Stimulated activated CD4-positive, alpha-beta T cell treated with anti-CD3 and anti-CD28 coated beads, TNF-alpha, amount 100 ng/mL, for 48 hours (primary cell): Measurements from ENCODE around the gene GGA1.
A peak's percentile ranks its signal among the peaks of the same experiment; 100 is the strongest.
"Not testable (repeated sequence)": the region's sequence is repeated elsewhere in the genome, so short reads cannot be mapped to it uniquely, and the experiment has no call there.

ENCODE experiments used
- DNase-seq, 3 donors: peaks; one replicate each; pipeline ENCODE4 v3.0.0-alpha.2; 2020; ENCODE audit warnings: low read depth in 3 of 3

The GGA1 gene

DNA sequence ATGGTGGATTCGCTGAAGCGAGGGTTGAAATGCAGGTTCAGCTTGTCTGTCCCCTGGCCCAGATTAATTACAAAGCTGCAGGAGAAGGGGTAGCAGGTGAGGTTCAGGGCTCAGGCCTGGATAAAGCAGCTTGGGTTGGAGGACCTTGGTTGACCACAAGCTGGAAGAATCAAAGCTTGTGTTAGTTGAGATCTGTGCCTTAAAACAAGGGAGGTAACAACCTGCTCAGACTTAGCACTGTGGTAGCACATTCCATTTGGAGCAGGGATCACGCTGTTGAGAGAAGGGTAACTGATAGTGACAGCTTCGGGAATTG is 38.0 kb upstream of the GGA1 start:
- no peak for DNase-seq

DNA sequence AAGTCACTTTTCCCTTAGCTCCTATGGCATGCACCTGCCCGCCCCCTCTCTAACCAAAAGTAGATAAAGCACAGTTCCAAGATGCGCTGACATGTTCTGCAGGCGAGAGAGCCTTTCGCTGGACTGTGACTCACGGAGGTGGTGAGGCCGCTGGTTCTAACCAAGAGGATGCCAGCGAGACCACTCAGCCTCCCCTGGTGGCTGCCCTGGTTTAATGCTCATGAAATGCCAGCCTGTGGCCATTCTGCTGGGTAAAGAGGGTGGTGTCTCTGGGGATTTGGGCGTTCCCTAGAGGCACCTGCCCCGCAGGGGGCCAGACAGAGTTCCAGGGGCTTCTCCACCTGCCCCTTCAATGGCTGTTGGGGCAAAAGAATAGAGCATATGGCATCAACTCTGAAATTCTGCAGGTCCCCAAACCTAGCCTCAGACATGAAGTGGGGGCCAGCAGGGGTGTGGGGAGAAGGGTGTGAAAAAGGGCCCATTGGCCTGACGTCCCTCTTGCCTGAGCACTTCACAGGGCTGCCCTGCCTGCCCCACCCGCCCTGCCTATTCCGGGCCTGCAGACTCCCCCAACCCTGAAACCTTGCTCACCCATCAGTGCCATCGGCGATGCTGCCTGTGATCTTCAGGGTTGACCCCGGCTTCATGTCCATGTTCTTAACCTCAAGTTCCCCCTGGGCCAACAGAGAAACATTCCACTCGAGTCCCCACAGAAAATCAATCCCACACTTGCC is 37.2 kb upstream of the GGA1 start:
- DNase-seq = no peak

DNA sequence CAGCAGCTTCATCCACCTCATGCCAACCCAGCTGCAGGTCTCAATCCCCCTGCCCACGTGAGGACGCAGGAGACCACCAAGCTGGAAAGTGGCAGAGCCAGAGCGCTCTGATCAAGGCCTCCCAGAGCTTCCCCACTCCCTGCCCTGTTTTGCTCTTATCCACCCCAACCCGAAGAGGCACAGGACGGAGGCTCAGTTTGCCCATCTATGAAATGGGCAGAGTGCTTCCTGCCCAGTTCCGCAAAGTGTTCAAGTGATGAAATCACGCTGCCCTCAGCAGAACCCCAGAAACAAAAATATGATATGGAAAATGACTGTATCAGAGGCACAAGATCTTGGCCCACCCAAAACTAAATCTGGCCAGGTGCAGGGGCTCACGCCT is 36.7 kb upstream of the GGA1 start:
- no peak for DNase-seq

DNA sequence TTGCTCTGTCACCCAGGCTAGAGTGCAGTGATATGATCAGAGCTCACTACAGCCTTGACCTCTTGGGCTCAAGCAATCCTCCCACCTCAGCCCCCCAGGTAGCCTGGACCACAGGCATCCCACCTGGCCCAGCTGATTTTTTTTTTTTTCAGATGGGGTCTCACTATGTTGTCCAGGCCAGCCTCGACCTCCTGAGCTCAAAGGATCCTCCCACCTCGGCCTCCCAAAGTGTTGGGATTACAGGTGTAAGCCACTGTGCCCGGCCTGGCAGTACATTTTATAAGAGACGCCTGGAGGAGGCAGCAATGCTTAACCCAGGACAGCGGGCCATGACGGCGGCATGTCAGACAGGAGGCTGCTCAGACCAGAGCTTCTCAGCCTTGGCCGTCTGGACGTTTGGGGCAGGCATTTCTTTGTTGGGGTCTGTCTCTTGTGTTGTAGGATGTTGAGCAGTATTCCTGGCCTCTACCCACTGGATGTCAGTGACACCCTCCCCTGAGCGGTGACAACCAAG is 33.1 kb upstream of the GGA1 start:
- DNase-seq = no peak

DNA sequence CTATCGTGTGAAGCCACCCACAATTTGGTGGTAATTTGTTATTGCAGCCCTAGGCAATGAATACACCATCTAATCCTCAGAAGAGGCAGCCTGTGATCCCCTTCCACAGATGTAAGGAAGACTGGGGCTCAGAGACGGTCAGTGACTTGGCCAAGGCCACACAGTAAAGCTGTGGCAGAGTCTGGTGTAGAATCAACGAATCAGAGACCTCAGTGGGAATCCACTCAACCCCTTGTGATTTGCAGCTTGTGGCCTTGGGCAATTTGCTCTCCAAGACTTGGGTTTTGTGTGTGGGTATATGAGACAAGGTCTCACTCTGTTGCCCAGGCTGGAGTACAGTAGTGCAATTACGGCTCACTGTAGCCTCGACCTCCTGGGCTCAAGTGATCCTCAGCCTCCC is 30.6 kb upstream of the GGA1 start:
- no peak for DNase-seq

DNA sequence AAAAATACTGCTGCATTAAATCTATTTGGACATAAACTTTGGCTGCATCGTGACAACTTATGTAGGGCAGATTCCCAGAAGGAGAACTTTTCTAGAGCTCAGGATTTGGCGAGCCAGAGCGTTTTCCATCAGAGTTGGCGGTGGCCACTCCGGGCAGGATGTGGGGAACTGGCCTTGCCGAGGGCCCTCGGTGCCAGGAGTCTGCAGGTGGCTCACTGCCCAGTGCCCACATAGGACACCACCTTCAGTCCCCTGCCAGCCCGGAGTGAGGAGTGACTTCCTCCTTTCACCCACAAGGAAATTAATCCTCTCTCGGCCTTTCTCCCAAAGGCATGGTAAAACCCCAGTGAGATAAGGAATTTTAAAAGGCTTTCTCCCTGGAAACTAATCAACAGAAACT is 27.1 kb upstream of the GGA1 start:
- no peak for DNase-seq

DNA sequence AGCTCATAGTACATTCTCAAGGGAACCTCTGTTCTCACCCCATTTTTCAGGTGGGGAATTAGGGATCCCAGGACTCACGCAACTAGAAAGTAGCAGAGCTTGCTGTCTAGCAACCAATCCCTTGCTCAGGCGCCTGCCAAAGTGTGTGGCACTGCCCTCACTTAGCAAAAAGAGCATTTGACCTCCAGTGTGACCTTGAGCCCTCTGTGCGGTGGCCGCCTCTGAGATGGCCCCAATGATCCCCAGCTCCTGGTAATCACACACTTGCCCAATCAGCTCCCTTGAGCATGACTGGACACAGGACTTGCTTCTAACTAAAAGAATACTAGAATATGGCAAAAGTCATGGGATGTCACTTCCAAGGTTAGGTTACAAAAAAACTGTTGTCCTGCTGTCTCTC is 26.1 kb upstream of the GGA1 start:
- DNase-seq = no peak

DNA sequence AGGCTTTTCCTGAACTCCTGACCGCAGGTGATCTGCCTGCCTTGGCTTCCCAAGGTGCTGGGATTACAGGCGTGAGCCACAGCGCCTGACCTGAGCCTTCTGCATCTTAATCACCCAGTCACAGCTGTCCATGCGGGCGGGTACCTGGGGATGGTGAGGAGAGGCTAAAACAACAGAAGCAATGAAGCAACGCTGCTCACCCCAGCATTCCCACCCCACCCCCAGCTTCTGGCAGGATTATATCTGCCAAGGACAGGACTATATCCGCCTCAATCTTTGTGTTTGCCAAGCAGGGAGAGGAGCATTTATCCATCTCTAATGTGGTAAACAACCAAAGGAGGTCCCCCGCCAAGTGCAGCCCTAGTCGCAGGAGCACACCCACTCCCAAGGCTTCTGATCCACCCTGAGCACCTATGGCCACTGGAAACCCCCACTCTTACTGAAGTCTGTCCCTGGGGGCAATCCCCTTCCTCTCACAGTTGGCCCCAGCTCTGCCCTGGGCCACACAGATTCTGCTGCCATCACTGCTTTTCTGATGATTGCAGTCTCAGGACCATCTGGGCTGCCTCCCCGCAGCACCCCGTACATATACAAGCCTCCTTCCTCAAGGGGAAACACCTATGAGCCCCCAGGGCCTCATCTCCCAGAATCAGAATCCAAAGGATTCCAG is 20.0 kb upstream of the GGA1 start:
- no peak for DNase-seq

DNA sequence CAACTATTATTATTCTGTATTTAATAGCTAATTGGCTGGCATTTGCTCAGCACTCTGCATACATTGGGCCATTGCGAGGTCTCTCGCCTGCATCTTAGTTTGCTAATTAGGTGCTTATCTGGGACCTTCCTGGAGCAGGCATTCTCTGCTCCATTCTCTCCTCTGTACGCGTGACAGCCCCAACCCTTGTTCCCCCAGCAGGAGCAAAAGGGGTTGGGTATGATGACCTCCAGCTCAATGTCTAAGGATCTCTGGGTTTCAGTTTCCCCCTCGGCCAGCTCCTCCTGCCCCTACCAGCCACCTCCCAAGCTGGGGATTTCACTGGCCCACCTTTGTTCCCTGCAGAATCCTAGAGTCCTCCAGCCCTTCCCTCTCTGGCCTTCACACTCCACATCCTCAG is 19.0 kb upstream of the GGA1 start:
- DNase-seq = no peak

DNA sequence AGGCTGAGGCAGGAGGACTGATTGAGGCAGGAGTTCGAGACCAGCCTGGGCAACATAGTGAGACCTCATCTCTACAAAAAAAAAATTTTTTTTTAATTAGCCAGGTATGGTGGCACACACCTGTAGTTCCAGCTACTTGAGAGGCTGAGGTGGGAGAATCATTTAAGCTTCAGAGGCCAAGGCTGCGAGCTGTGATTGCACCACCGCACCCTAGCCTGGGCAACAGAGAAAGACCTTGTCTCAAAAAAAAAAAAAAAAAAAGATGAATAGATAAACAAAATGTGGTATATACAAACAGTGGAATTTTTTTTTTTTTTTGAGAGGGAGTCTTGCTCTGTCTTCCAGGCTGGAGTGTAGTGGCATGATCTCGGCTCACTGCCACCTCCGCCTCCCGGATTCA is 17.6 kb upstream of the GGA1 start:
- not testable (repeated sequence) for DNase-seq

DNA sequence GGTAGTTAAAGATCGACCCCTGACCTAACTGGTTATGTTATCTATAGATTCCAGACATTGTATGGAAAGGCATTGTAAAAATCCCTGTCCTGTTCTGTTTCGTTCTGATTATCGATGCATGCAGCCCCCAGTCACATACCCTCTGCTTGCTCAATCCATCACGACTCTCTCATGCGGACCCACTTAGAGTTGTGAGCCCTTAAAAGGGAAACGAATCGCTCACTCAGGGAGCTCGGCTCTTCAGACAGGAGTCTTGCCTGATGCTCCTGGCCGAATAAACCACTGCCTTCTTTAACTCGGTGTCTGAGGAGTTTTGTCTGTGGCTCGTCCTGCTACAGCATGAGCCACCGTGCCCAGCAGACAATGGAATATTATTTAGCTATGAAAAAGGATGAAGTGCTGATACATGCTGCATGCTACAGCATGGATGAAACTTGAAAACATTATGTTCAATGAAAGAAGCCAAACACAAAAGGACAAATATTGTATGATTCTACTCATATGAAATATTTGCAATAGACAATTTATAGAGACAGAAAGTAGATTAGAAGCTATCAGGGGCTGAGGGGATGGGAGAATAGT is 16.7 kb upstream of the GGA1 start:
- DNase-seq = no peak

DNA sequence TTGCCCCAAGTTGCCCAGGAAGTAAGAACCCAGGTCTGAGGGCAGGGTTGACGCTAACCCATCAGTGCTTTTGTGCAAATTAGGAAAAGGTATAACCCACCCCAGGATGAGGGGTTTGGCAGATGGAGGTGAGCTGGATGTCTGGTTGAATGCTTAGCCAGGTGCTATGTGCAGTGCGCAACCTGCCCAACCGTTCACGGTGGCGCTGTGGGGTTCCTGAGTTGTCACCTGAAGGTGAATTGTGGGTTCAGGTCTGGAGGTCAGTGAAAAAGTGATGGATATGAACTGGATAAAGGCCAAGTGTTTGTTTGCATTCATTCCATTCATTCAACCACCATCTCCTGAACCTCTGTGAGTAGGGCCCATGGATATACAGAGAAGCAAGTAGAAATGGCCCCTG is 14.4 kb upstream of the GGA1 start:
- DNase-seq = no peak

DNA sequence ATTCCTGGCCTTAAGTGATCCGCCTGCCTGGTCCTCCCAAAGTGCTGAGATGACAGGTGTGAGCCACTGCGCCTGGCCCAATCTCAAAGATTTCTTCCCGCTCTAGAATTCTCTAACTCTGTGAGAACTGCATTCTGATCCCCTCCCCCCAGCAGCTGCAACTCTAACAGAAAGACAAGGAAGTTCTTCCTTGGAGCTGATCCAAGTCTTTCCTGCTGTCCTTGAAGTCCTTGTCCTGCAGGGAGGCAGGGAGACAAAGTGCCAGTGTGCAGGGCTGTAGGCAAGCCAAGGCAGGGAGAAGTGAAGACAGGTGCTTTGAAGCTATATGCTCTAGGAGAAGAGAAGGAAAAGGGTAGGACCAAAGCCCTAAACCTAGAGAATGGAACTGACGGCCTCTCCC is 9.5 kb upstream of the GGA1 start:
- no peak for DNase-seq

DNA sequence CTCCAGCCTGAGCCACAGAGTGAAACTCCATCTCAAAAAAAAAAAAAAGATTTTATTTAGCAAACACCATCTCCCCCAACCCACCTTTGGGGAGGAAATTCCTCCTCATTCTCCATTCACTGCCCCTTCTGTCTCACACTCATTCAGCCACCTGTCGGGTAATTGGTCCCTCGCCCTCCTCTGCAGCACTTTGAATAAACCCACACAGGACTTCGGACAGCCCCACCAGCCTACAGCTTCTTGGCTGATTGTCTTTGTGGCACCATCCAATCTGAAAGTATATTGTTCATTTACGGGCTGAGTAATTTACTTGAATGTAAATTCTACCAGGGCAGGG is 7.5 kb upstream of the GGA1 start:
- DNase-seq = no peak

DNA sequence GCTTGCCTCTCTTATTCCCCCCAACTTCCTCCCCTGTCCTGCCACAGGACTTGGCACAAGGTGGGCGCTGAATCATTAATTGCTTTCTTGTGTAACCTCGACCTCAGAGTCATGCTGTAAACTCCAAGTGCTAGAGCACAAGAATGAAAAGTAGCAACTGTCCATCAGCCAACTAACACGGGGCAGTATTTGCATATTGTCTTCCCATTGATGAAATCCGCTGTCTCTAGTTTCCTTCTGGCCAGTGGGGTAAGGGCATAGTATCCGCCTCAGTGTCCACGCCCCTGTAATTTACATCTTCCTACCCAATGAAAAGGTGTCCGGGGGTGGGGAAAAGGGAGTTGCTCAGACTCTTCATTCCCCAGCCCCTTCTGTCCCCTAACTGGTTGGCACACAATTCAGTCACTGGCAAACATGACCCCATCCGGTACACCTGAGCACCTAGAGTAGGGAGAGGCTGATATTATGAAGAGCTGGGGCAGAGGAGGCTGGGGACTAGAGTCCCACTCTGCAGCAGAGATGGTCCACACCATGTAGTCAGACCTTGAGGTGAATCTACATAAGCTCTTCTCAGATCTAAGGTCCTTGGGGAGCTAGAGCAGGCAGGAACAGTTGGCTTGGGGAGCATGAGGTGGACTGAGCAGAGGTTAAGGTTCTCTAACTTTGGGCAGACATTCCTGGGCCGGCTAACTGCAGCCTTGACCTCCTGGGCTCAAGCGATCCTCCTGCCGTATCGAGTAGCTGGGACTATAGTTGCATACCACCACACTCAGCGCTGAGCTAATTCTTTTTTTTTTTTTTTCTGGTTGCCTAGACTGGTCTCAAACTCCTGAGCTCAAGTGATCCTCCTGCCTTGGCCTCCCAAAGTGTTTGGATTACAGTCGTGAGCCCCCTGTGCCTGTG is 6.8 kb upstream of the GGA1 start:
- no peak for DNase-seq

DNA sequence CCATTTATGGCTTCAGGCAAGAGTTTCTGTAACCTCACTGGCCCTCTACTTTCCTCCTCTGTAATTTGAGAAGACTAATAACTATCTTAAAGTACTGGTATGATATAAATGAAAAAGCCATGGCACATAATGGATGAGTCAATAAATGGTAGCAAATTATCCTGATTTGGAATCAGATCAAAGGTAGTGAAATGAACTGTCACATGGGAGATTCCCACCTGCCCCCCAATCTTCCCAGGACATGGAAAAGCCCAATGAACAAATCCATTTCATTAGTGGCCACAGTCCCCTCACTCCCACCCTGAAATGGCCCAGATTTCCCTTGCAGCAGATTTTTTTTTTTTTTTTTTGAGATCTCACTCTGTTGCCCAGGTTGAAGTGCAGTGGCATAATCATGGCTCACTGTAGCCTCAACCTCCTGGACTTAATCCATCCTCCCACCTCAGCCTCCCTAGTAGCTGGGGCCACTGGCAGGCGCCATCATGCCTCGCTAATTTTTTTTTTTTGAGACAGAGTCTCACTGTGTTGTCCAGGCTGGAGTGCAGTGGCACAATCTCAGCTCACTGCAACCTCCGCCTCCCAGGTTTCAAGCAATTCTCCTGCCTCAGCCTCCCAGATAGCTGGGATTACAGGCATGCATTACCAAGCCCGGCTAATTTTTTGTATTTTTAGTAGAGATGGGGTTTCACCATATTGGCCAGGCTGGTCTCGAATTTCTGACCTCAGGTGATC is 5.9 kb upstream of the GGA1 start:
- DNase-seq = not testable (repeated sequence)

DNA sequence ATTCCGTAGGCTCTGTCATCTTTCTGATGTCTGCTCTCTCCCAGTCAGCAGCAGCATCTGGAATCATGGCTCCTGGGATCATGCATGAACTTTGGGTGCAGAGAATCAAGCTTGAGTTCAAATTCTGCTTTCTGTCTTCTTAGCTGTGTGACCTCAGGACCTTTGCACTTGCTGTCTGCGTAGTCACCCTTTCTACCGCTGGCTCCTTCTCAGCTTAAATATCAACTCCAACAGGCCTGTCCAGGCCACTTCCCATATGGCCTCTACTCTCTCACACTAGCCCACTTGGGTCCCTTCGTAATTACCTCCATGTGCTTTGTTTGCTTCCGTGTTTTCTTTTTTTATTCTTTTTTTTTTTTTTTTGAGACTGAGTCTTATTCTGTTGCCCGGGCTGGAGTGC is 4.6 kb upstream of the GGA1 start:
- no peak for DNase-seq

DNA sequence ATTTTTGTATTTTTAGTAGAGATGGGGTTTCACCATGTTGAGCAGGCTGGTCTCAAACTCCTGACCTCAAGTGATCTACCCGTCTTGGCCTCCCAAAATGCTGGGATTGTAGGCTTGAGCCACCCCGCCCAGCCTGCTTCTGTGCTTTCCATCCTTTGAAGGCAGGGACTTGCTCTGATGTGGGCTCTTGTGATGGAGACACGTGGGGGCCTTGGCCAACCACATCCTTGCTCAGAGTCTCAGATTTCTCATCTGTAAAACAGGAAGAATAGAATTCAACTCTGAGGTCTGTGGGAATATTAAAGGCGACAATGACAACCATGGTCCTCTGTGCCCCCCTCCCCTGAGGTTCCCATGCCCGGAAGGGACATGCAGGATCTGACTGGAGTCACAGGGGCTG is 3.8 kb upstream of the GGA1 start:
- peak in 1 of 3 donors; percentile 28 for DNase-seq

DNA sequence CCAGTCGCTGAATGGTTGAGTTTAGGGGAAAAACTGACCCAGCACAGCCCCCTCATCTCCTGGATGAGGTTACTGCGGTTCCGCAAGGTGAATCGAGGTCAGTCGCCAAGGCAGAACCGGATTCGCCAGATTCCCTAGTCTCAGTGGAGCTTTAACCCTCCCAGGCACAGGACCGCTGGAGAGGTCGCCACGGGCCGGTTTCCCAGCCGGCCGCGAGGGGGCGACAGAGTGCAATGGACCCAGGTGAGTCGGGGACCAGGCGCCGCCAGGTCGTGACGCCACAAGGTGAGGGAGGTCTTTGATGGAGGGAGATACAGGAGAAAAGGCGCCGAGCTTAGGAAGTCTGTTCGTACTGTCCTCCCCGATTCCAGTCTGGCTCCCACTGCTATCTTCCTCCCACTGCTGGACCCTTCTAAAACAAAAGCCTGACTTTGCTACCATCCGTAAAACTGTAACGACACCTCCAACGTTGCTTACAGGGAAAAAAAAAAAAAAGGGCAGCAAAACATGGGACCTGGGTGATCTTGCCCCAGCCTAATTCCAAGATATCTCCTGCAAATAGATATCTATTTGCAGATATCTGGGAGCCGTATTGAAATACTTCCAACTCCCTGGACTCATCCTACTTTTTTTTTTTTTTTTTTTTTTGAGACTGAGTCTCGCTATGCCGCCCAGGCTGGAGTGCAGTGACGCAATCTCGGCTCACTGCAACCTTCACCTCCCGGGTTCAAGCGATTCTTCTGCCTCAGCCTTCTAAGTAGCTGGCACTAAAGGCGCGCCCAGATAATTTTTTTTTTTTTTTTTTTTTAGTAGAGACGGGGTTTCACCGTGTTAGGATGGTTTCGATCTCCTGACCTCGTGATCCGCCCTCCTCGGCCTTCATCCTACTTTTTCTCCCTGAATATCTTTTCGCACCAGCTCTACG is 1.4 kb upstream of the GGA1 start:
- peak; percentile 79 to 90 (median 87) for DNase-seq

DNA sequence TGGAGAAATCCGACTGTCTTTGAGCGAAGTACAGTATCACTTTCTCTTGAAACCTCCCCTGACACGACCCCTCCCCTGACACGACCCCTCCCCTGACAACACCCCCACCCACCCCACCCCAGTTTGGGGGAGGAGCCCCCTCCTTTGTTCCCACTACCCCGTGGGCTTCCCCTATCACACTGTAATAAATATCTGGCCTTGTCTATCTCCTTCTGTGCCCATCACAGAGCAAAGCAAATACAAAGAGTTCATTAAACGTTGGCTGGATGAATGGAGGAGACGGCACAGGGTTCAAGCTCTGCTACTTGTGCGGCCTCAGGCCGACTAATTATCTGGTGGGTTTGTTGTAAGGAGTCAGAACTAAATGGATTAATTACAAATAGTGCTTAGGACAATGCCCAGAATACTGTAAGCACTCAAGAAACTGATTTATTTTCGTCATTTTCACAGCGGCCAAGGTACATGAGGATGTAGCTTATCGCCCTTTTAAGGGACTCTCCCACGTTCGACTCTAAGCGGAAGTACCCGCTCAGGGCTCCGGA is 628 bp upstream of the GGA1 start:
- no peak for DNase-seq
